ENCODE measurements around the gene FHL2. TPM values are rescaled to one million over a fixed set of nuclear protein-coding genes. Genes with fewer than 3 reads are reported as not detected.
A peak's percentile ranks its signal among the peaks of the same experiment; 100 is the strongest.

The FHL2 gene
- total and polyA plus RNA-seq, 9 of the 15 experiments (the other 6 are each of a cell fraction or from before 2014, with no cell fraction given): 7.5 to 33.1 (median 23.9) TPM

- TF ChIP-seq MBD1 (CRISPR knock-in tag; IDR thresholded peaks at IDR 0.05): no peak
- no peak for TF ChIP-seq ZNF197 (CRISPR knock-in tag; IDR thresholded peaks at IDR 0.05; ENCODE audit: low read depth)
- no peak for TF ChIP-seq ZNF551 (CRISPR knock-in tag; IDR thresholded peaks at IDR 0.05)
- TF ChIP-seq MCM2 (IDR thresholded peaks at IDR 0.05; ENCODE audit: low read depth): no peak
- TF ChIP-seq KAT7 (CRISPR knock-in tag; IDR thresholded peaks at IDR 0.05; ENCODE audit: borderline replicate concordance): no peak
- TF ChIP-seq ZNF232 (CRISPR knock-in tag; IDR thresholded peaks at IDR 0.05): 0 out of 2 replicates have a peak, but pooled peaks have one; percentile 38
- TF ChIP-seq NFRKB (IDR thresholded peaks at IDR 0.05; ENCODE audit: low read depth): no peak
- no peak for TF ChIP-seq SIN3B (IDR thresholded peaks at IDR 0.05; ENCODE audit: low read depth)
- no peak for TF ChIP-seq MTF1 (CRISPR knock-in tag; IDR thresholded peaks at IDR 0.05; ENCODE audit: borderline replicate concordance)
- no peak for TF ChIP-seq PRPF4 (IDR thresholded peaks at IDR 0.05; ENCODE audit: insufficient read depth, low read depth, low read length, poor library complexity, severe bottlenecking)
- peak; percentile 41; the same call in 1 of the 2 replicates for TF ChIP-seq RBFOX2 (IDR thresholded peaks at IDR 0.05; ENCODE audit: low read depth, low read length)
- TF ChIP-seq SRSF7 (optimal IDR thresholded peaks at IDR 0.05; ENCODE audit: low read depth, low read length): no peak
- no peak for TF ChIP-seq RHOXF2B (CRISPR knock-in tag; conservative IDR thresholded peaks at IDR 0.05)
- TF ChIP-seq, protein P1, sequence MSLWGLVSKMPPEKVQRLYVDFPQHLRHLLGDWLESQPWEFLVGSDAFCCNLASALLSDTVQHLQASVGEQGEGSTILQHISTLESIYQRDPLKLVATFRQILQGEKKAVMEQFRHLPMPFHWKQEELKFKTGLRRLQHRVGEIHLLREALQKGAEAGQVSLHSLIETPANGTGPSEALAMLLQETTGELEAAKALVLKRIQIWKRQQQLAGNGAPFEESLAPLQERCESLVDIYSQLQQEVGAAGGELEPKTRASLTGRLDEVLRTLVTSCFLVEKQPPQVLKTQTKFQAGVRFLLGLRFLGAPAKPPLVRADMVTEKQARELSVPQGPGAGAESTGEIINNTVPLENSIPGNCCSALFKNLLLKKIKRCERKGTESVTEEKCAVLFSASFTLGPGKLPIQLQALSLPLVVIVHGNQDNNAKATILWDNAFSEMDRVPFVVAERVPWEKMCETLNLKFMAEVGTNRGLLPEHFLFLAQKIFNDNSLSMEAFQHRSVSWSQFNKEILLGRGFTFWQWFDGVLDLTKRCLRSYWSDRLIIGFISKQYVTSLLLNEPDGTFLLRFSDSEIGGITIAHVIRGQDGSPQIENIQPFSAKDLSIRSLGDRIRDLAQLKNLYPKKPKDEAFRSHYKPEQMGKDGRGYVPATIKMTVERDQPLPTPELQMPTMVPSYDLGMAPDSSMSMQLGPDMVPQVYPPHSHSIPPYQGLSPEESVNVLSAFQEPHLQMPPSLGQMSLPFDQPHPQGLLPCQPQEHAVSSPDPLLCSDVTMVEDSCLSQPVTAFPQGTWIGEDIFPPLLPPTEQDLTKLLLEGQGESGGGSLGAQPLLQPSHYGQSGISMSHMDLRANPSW (CRISPR knock-in tag; IDR thresholded peaks at IDR 0.05): no peak
- no peak for TF ChIP-seq SMAD2 (IDR thresholded peaks at IDR 0.05; ENCODE audit: low read depth, low read length)
- no peak for TF ChIP-seq NUFIP1 (IDR thresholded peaks at IDR 0.05; ENCODE audit: partially characterized antibody)
- TF ChIP-seq, protein P2, sequence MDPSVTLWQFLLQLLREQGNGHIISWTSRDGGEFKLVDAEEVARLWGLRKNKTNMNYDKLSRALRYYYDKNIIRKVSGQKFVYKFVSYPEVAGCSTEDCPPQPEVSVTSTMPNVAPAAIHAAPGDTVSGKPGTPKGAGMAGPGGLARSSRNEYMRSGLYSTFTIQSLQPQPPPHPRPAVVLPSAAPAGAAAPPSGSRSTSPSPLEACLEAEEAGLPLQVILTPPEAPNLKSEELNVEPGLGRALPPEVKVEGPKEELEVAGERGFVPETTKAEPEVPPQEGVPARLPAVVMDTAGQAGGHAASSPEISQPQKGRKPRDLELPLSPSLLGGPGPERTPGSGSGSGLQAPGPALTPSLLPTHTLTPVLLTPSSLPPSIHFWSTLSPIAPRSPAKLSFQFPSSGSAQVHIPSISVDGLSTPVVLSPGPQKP (CRISPR knock-in tag; IDR thresholded peaks at IDR 0.05): no peak
- TF ChIP-seq SMARCA4 (IDR thresholded peaks at IDR 0.05): no peak
- TF ChIP-seq MXI1 (IDR thresholded peaks at IDR 0.05; ENCODE audit: low read depth, low read length): no peak
- TF ChIP-seq TEAD2 (tag; IDR thresholded peaks at IDR 0.05): no peak
- TF ChIP-seq, protein P3, sequence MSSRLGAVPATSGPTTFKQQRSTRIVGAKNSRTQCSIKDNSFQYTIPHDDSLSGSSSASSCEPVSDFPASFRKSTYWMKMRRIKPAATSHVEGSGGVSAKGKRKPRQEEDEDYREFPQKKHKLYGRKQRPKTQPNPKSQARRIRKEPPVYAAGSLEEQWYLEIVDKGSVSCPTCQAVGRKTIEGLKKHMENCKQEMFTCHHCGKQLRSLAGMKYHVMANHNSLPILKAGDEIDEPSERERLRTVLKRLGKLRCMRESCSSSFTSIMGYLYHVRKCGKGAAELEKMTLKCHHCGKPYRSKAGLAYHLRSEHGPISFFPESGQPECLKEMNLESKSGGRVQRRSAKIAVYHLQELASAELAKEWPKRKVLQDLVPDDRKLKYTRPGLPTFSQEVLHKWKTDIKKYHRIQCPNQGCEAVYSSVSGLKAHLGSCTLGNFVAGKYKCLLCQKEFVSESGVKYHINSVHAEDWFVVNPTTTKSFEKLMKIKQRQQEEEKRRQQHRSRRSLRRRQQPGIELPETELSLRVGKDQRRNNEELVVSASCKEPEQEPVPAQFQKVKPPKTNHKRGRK (tag; IDR thresholded peaks at IDR 0.05): no peak
- TF ChIP-seq KDM4B (IDR thresholded peaks at IDR 0.05; ENCODE audit: borderline replicate concordance in 2 of 2, low read depth in 1 of 2): no peak
Measured at GRCh38 chr2:105328281-105329196, 70.3 kb downstream of the FHL2 start (continued).
